GM23338 (cell line): ENCODE data around the gene ANO1. TPM values are rescaled to one million over a fixed set of nuclear protein-coding genes. Genes with fewer than 3 reads are reported as not detected.

Source experiments
- ATAC-seq: fragments of 200-7000 bp; cut with Tn5 transposase; 3 replicates; pipeline ENCODE4 v1.9.1; 2020
- DNase-seq: peaks from one replicate; pipeline ENCODE4 v3.0.0-alpha.2; 2015; ENCODE audit warnings: low spot score
- H2AFZ ChIP-seq: fragments of 200-600 bp; sonication (generic); 2 replicates; pipeline ENCODE4 v1.8.0; 2016; ENCODE audit warnings: antibody characterized with exemption, mild to moderate bottlenecking, moderate library complexity
- H3F3A ChIP-seq: fragments of 200-600 bp; sonication (generic); replicated peaks from 2 replicates; pipeline ENCODE4 v1.8.0; 2017; ENCODE audit warnings: antibody characterized with exemption, mixed run types, low read depth
- H3K27ac ChIP-seq: fragments of 200-600 bp; sonication (generic); 2 replicates; pipeline ENCODE4 v1.6.1; 2016; ENCODE audit warnings: low read depth
- H3K27me3 ChIP-seq: fragments of 200-600 bp; sonication (generic); 2 replicates; pipeline ENCODE4 v1.8.0; 2016; ENCODE audit warnings: mild to moderate bottlenecking, mixed run types, moderate library complexity; ENCODE audit not compliant: insufficient read depth
- H3K36me3 ChIP-seq: fragments of 200-600 bp; sonication (generic); 2 replicates; pipeline ENCODE4 v1.8.0; 2016; ENCODE audit warnings: mild to moderate bottlenecking; ENCODE audit not compliant: insufficient read depth
- H3K4me1 ChIP-seq: fragments of 200-600 bp; sonication (generic); 2 replicates; pipeline ENCODE4 v1.8.0; 2016; ENCODE audit warnings: mild to moderate bottlenecking, moderate library complexity; ENCODE audit not compliant: insufficient read depth
- H3K4me2 ChIP-seq: fragments of 200-600 bp; sonication (generic); 2 replicates; pipeline ENCODE4 v1.7.1; 2017; ENCODE audit warnings: mixed run types
- H3K4me3 ChIP-seq: fragments of 200-600 bp; sonication (generic); 2 replicates; pipeline ENCODE4 v1.6.1; 2016; ENCODE audit warnings: mixed run types
- H3K79me2 ChIP-seq: fragments of 200-600 bp; sonication (generic); replicated peaks from 2 replicates; pipeline ENCODE4 v1.8.0; 2017; ENCODE audit warnings: mild to moderate bottlenecking; ENCODE audit not compliant: insufficient read depth
- H3K9me2 ChIP-seq: fragments of 200-600 bp; sonication (generic); 2 replicates; pipeline ENCODE4 v1.8.0; 2017; ENCODE audit not compliant: insufficient read depth
- H4K20me1 ChIP-seq: fragments of 200-600 bp; sonication (generic); replicated peaks from 2 replicates; pipeline ENCODE4 v1.8.0; 2017; ENCODE audit warnings: mild to moderate bottlenecking; ENCODE audit not compliant: insufficient read depth
- H3K27ac Mint-ChIP-seq: 2 replicates; pipeline ENCODE4 v1.8.0; 2020; ENCODE audit warnings: inconsistent platforms, mild to moderate bottlenecking, moderate library complexity, mixed read lengths
- H3K27me3 Mint-ChIP-seq: 3 replicates; pipeline ENCODE4 v1.8.0; 2022; ENCODE audit warnings: low read depth, mild to moderate bottlenecking, moderate library complexity, mixed read lengths, inconsistent platforms; ENCODE audit not compliant: insufficient read depth, poor library complexity
- H3K36me3 Mint-ChIP-seq: 3 replicates; pipeline ENCODE4 v1.8.0; 2021; ENCODE audit warnings: low read depth, mild to moderate bottlenecking, inconsistent platforms, moderate library complexity, mixed read lengths
- H3K4me1 Mint-ChIP-seq: 3 replicates; pipeline ENCODE4 v1.8.0; 2020; ENCODE audit warnings: mild to moderate bottlenecking, inconsistent platforms, mixed read lengths
- H3K4me3 Mint-ChIP-seq: 3 replicates; pipeline ENCODE4 v1.8.0; 2021; ENCODE audit warnings: moderate library complexity, mild to moderate bottlenecking, inconsistent platforms, mixed read lengths
- H3K9me3 Mint-ChIP-seq: 3 replicates; pipeline ENCODE4 v1.8.0; 2020; ENCODE audit warnings: moderate library complexity, mild to moderate bottlenecking, inconsistent platforms, mixed read lengths
- CREB1 ChIP-seq: fragments of 250-450 bp; sonication (Bioruptor Pico); IDR thresholded peaks from 2 replicates; pipeline ENCODE4 v1.5.0; 2020; ENCODE audit warnings: low read depth, mild to moderate bottlenecking, moderate library complexity
- EZH2 ChIP-seq: fragments of 200-600 bp; sonication (generic); IDR thresholded peaks from one replicate; pipeline ENCODE4 v1.8.0; 2017; ENCODE audit warnings: antibody characterized with exemption, mild to moderate bottlenecking, low read depth; ENCODE audit not compliant: unreplicated experiment
- EZH2phosphoT487 ChIP-seq: fragments of 200-600 bp; sonication (generic); IDR thresholded peaks from one replicate; pipeline ENCODE4 v1.8.1; 2018; ENCODE audit warnings: antibody characterized with exemption; ENCODE audit not compliant: unreplicated experiment
- JUNB ChIP-seq: IDR thresholded peaks from one replicate; pipeline ENCODE4 v1.6.1; 2016; ENCODE audit warnings: antibody characterized with exemption; ENCODE audit not compliant: unreplicated experiment
- NANOG ChIP-seq: IDR thresholded peaks from 2 replicates; pipeline ENCODE4 v1.6.1; 2016; ENCODE audit warnings: antibody characterized with exemption, borderline replicate concordance
- POLR2AphosphoS5 ChIP-seq: IDR thresholded peaks from 2 replicates; pipeline ENCODE4 v1.6.1; 2016; ENCODE audit warnings: antibody characterized with exemption, low read depth
- REST ChIP-seq: IDR thresholded peaks from one replicate; pipeline ENCODE4 v1.6.1; 2018; ENCODE audit warnings: antibody characterized with exemption; ENCODE audit not compliant: unreplicated experiment
- STAT1 ChIP-seq: IDR thresholded peaks from one replicate; pipeline ENCODE4 v1.6.1; 2016; ENCODE audit warnings: antibody characterized with exemption; ENCODE audit not compliant: unreplicated experiment
- ZNF114 ChIP-seq: fragments of 250-450 bp; sonication (Bioruptor Pico); IDR thresholded peaks from 2 replicates; pipeline ENCODE4 v1.5.0; 2020; ENCODE audit warnings: mild to moderate bottlenecking, moderate library complexity
- ZNF331 ChIP-seq: fragments of 250-450 bp; sonication (Bioruptor Pico); IDR thresholded peaks from 2 replicates; pipeline ENCODE4 v1.5.0; 2020; ENCODE audit warnings: low read depth, mild to moderate bottlenecking, moderate library complexity
- polyA plus RNA-seq: library from polyadenylated mRNA; unstranded; fragments of >200 nt; fragmentation: Nextera tagmentation; extraction: Ambion mirVana; gene quantifications from 2 replicates; pipeline ENCODE4 v1.2.1, GENCODE V29; 2016
- total RNA-seq: library from RNA; depleted of rRNA; stranded (reverse); fragments of >200 nt; shearing (Covaris generic); gene quantifications from 2 replicates; pipeline ENCODE4 v1.2.3, GENCODE V29; 2014
- TF ChIP-seq, protein P1 (sequence below): IDR thresholded peaks from 2 replicates; pipeline ENCODE4 v1.6.1; 2016; ENCODE audit warnings: antibody characterized with exemption

ANO1 gene
- total and polyA plus RNA-seq, 2 experiments from 2014 or later = 1.4 to 3.4 TPM

GRCh38 chr11:70031631-70032469, 46.3 kb upstream of the ANO1 start (continued):
- TF ChIP-seq, protein P1, sequence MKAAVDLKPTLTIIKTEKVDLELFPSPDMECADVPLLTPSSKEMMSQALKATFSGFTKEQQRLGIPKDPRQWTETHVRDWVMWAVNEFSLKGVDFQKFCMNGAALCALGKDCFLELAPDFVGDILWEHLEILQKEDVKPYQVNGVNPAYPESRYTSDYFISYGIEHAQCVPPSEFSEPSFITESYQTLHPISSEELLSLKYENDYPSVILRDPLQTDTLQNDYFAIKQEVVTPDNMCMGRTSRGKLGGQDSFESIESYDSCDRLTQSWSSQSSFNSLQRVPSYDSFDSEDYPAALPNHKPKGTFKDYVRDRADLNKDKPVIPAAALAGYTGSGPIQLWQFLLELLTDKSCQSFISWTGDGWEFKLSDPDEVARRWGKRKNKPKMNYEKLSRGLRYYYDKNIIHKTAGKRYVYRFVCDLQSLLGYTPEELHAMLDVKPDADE = no peak
- TF ChIP-seq NANOG = no peak

- no peaks in the 10 kb centered on the region for H3F3A ChIP-seq
- Mint-ChIP-seq H3K27me3 (peaks cover 5% of the 10 kb centered on the region), H3K36me3 (peaks cover 5% of the 10 kb centered on the region; the same call in 2 of the 3 replicates), H3K27ac (no peak overlapping the region), H3K4me3 (no peak overlapping the region), H3K4me1 (peaks cover 10% of the 10 kb centered on the region; the same call in 2 of the 3 replicates), H3K9me3 (peaks cover 10% of the 10 kb centered on the region)
- no peaks in the 10 kb centered on the region for H3K79me2 ChIP-seq
- H4K20me1 ChIP-seq = no peaks in the 10 kb centered on the region; the same call in 1 of the 2 replicates
- no peak overlapping the region for H2AFZ ChIP-seq
- DNase-seq (no peak), ATAC-seq (no peak)
- H3K27ac ChIP-seq = no peak overlapping the region
- TF ChIP-seq ZNF331 (no peak), EZH2 (no peak), REST (no peak), JUNB (no peak), POLR2AphosphoS5 (no peak), EZH2phosphoT487 (no peak), ZNF114 (CRISPR knock-in tag) (no peak), NANOG (no peak), CREB1 (CRISPR knock-in tag) (no peak), STAT1 (no peak)
- TF ChIP-seq, protein P1 = no peak
- H3K4me3 ChIP-seq = no peak overlapping the region
- no peaks in the 10 kb centered on the region for H3K9me2 ChIP-seq
- no peaks in the 10 kb centered on the region for H3K36me3 ChIP-seq
- H3K4me2 ChIP-seq = no peak overlapping the region
- no peaks in the 10 kb centered on the region for H3K27me3 ChIP-seq
- no peaks in the 10 kb centered on the region for H3K4me1 ChIP-seq
These were observed 45.7 kb upstream of the ANO1 start for GRCh38 chr11:70032470-70032795.
